Anterior cingulate cortex (tissue), 58 donors: ENCODE results near the gene ZXDA.
"Not testable (repeated sequence)": the region's sequence is repeated elsewhere in the genome, so short reads cannot be mapped to it uniquely, and the experiment has no call there.

Experiments used
- DNase-seq, 58 donors: peaks; one replicate each; lab custom pipeline; 2025; lab: John Stamatoyannopoulos, UW

The ZXDA gene

GRCh38 chrX:57910287-57910912 is at the start of gene ZXDA:
TSS of gene ZXDA (minus strand) at chrX:57910458. CDS start at chrX:57910420, 38 bp downstream.
- not testable (repeated sequence) for DNase-seq

GRCh38 chrX:57952320-57952678 is 42.0 kb upstream of the ZXDA start:
- no peak for DNase-seq

GRCh38 chrX:57951666-57952319 is 41.5 kb upstream of the ZXDA start:
- DNase-seq, result no peak

- DNase-seq, result no peak
Measured at GRCh38 chrX:57933321-57933720, 23.1 kb upstream of the ZXDA start.

- no peak for DNase-seq
Measured at GRCh38 chrX:57932266-57932665, 22.0 kb upstream of the ZXDA start.

GRCh38 chrX:57930051-57930450 is 19.8 kb upstream of the ZXDA start:
- DNase-seq, result no peak

- peak in 2 of 58 donors; percentile 0 to 2 for DNase-seq
Measured at GRCh38 chrX:57929373-57929772, 19.1 kb upstream of the ZXDA start.

GRCh38 chrX:57925806-57926205 is 15.5 kb upstream of the ZXDA start:
- no peak for DNase-seq

- peak in 7 of 58 donors; percentile 0 to 13 (median 4) for DNase-seq
Measured at GRCh38 chrX:57918750-57919436, 8.6 kb upstream of the ZXDA start.

GRCh38 chrX:57915680-57916079 is 5.4 kb upstream of the ZXDA start:
- DNase-seq, result no peak

GRCh38 chrX:57909595-57910286 is 517 bp downstream of the ZXDA start:
- peak in 20 of 58 donors; percentile 1 to 52 (median 20) for DNase-seq

GRCh38 chrX:57908972-57909594 is 1.2 kb downstream of the ZXDA start:
- DNase-seq, result peak in 4 of 58 donors; percentile 1 to 4 (median 3)

GRCh38 chrX:57906790-57907189 is 3.5 kb downstream of the ZXDA start:
- DNase-seq, result no peak

- DNase-seq, result no peak
Measured at GRCh38 chrX:57905141-57905540, 5.1 kb downstream of the ZXDA start.

GRCh38 chrX:57904176-57904880 is 5.9 kb downstream of the ZXDA start:
- DNase-seq, result no peak

GRCh38 chrX:57902633-57903032 is 7.6 kb downstream of the ZXDA start:
- no peak for DNase-seq

- DNase-seq, result no peak
Measured at GRCh38 chrX:57901466-57901865, 8.8 kb downstream of the ZXDA start.

- no peak for DNase-seq
Measured at GRCh38 chrX:57900975-57901374, 9.3 kb downstream of the ZXDA start.

- DNase-seq, result no peak
Measured at GRCh38 chrX:57899906-57900305, 10.4 kb downstream of the ZXDA start.

GRCh38 chrX:57899064-57899463 is 11.2 kb downstream of the ZXDA start:
- no peak for DNase-seq
